Trophoblast cell (in vitro differentiated cells and primary cell): Measurements from ENCODE around the gene RFXANK.

Experiments
- DNase-seq, 2 donors: peaks; one replicate each; pipeline ENCODE4 v3.0.0-alpha.2; 2016
- H2AFZ ChIP-seq: 2 replicates; pipeline ENCODE4 v1.6.1; 2013; ENCODE audit warnings: low read length, moderate library complexity, mild to moderate bottlenecking; ENCODE audit not compliant: insufficient read depth, poor library complexity
- H2AK5ac ChIP-seq: 2 replicates; pipeline ENCODE4 v1.6.1; 2013; ENCODE audit warnings: mild to moderate bottlenecking, low read length
- H2BK120ac ChIP-seq: 2 replicates; pipeline ENCODE4 v1.6.1; 2013; ENCODE audit warnings: low read length, mild to moderate bottlenecking, moderate library complexity; ENCODE audit not compliant: insufficient read depth, poor library complexity
- H2BK12ac ChIP-seq: 2 replicates; pipeline ENCODE4 v1.6.1; 2013; ENCODE audit warnings: mild to moderate bottlenecking, low read length, moderate library complexity
- H2BK5ac ChIP-seq: 2 replicates; pipeline ENCODE4 v1.6.1; 2013; ENCODE audit warnings: low read length, low read depth, moderate library complexity, mild to moderate bottlenecking; ENCODE audit not compliant: poor library complexity
- H3K14ac ChIP-seq: 2 replicates; pipeline ENCODE4 v1.6.1; 2013; ENCODE audit warnings: mild to moderate bottlenecking, low read length
- H3K18ac ChIP-seq: 2 replicates; pipeline ENCODE4 v1.6.1; 2013; ENCODE audit warnings: mild to moderate bottlenecking, low read length
- H3K23ac ChIP-seq: 2 replicates; pipeline ENCODE4 v1.6.1; 2013; ENCODE audit warnings: low read length
- H3K27ac ChIP-seq: 2 replicates; pipeline ENCODE4 v1.5.1; 2013; ENCODE audit warnings: low read depth, mild to moderate bottlenecking, inconsistent platforms, low read length, moderate library complexity
- H3K27me3 ChIP-seq: 2 replicates; pipeline ENCODE4 v1.6.1; 2013; ENCODE audit warnings: inconsistent platforms, mild to moderate bottlenecking, low read length, moderate library complexity; ENCODE audit not compliant: insufficient read depth
- H3K36me3 ChIP-seq, 2 experiments: 1 replicate in 1 of 2; 2 replicates in 1 of 2; pipeline ENCODE4 v1.6.1; 2013; ENCODE audit warnings: low read length in 2 of 2, mild to moderate bottlenecking in 2 of 2, moderate library complexity in 1 of 2; ENCODE audit not compliant: insufficient read depth in 2 of 2, control insufficient read depth in 1 of 2
- H3K4ac ChIP-seq: 2 replicates; pipeline ENCODE4 v1.6.1; 2013; ENCODE audit warnings: low read depth, mild to moderate bottlenecking, low read length, moderate library complexity
- H3K4me1 ChIP-seq, 2 experiments: 1 replicate in 1 of 2; 2 replicates in 1 of 2; pipeline ENCODE4 v1.6.1; 2013; ENCODE audit warnings: low read length in 2 of 2, mild to moderate bottlenecking in 2 of 2, moderate library complexity in 1 of 2; ENCODE audit not compliant: insufficient read depth in 2 of 2, control insufficient read depth in 1 of 2
- H3K4me2 ChIP-seq: 2 replicates; pipeline ENCODE4 v1.6.1; 2013; ENCODE audit warnings: inconsistent platforms, mild to moderate bottlenecking, low read length, moderate library complexity
- H3K4me3 ChIP-seq: 2 replicates; pipeline ENCODE4 v1.5.1; 2013; ENCODE audit warnings: mild to moderate bottlenecking, low read depth, low read length, inconsistent platforms
- H3K79me1 ChIP-seq: one replicate; pipeline ENCODE4 v1.6.1; 2013; ENCODE audit warnings: low read length
- H3K79me2 ChIP-seq: 2 replicates; pipeline ENCODE4 v1.6.1; 2013; ENCODE audit warnings: low read length, mild to moderate bottlenecking; ENCODE audit not compliant: control insufficient read depth, insufficient read depth, poor library complexity
- H3K9ac ChIP-seq: 2 replicates; pipeline ENCODE4 v1.6.1; 2013; ENCODE audit warnings: mild to moderate bottlenecking, low read length
- H3K9me3 ChIP-seq: 2 replicates; pipeline ENCODE4 v1.6.1; 2013; ENCODE audit warnings: low read depth, mild to moderate bottlenecking, control low read depth, inconsistent platforms, low read length; ENCODE audit not compliant: insufficient read depth
- H4K12ac ChIP-seq: 2 replicates; pipeline ENCODE4 v1.6.1; 2013; ENCODE audit warnings: low read depth, mild to moderate bottlenecking, low read length, moderate library complexity
- H4K8ac ChIP-seq: 2 replicates; pipeline ENCODE4 v1.6.1; 2013; ENCODE audit warnings: low read depth, mild to moderate bottlenecking, low read length, moderate library complexity
- H4K91ac ChIP-seq: one replicate; pipeline ENCODE4 v1.6.1; 2013; ENCODE audit warnings: low read depth, mild to moderate bottlenecking, low read length, moderate library complexity
- WGBS: extraction: QIAGEN DNeasy Blood & Tissue Kit; methylation state at CpG from one replicate; pipeline ENCODE4 v1.1.7; 2013; ENCODE audit warnings: missing lambda C conversion rate; ENCODE audit not compliant: insufficient read length, insufficient coverage; ENCODE audit errors: extremely low coverage; 5-methylcytosine and 5-hydroxymethylcytosine counted together

The RFXANK gene

DNA sequence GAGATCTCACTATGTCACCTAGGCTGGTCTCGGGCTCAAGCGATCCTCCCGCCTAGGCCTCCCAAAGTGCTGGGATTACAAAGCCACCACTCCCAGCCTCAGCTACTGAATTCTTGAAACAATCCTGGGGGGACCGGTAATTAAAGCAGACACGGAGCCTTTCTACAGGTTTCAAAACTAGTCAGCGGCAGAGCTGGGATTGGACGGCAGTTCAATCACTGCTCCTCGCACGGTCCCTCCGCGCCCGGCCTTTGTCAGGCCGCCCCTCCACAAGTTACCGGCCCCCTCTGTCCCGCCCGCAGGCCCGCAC lies 335 bp upstream of the RFXANK start:
- Histone ChIP-seq H3K4ac (peak overlapping the region; percentile 84), H2BK12ac (no peak overlapping the region)

DNA sequence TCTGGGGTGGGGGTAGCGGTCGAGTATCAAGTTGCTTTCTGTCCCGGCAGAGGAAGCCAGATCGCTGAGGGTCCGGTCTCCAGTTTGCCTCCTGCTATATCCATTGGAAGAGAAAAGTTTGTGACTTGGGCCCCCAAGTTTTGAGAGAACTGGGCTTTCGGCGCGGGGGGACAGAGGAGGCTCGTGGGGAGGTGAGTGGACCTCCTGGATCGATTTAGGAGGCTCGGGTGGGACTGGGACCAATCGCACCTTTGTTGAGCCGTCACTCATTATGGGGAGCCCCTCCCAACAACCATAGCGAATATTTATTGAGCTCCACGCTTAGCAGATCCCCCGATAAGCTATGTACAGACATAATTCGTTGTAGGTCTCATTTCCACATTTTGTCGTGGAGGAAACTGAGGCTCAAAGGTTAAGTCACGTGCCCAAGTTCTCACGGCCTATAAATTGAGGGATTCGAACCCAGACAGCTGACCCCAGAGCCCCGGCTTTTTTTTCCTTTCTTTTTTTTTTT lies 909 bp downstream of the RFXANK start:
- peak overlapping the region; percentile 76 for H2BK120ac ChIP-seq
- H3K9ac ChIP-seq: peak overlapping the region; percentile 91
- H3K27me3 ChIP-seq: no peaks in the 10 kb centered on the region
- no peak overlapping the region for H3K23ac ChIP-seq
- H2AK5ac ChIP-seq: no peak overlapping the region
- H3K79me1 ChIP-seq: peaks cover 10% of the 10 kb centered on the region
- peaks cover 13% of the 10 kb centered on the region for H3K79me2 ChIP-seq
- H3K36me3 ChIP-seq: peaks cover 19 to 23% of the 10 kb centered on the region in 2 experiments
- H3K18ac ChIP-seq: peak overlapping the region; percentile 92
- peak overlapping the region; percentile 89 for H4K91ac ChIP-seq
- peaks cover 0 to 4% of the 10 kb centered on the region in 2 experiments for H3K4me1 ChIP-seq
- H3K14ac ChIP-seq: peak overlapping the region; percentile 94
- H3K4me2 ChIP-seq: peak overlapping the region; percentile 54
- no peak overlapping the region for H2BK12ac ChIP-seq
- H3K9me3 ChIP-seq: no peaks in the 10 kb centered on the region
- peak overlapping the region; percentile 83 for H3K4me3 ChIP-seq
- no CpG with 5 or more reads among the region's 22 CpGs for WGBS
- H2AFZ ChIP-seq: peak overlapping the region; percentile 91
- peak overlapping the region; percentile 87 for H2BK5ac ChIP-seq
- peak overlapping the region; percentile 65 for H3K4ac ChIP-seq
- DNase-seq: no peak
- peak overlapping the region; percentile 94 for H4K8ac ChIP-seq
- H4K12ac ChIP-seq: peak overlapping the region; percentile 93
- H3K27ac ChIP-seq: no peak overlapping the region

More for the DNA sequence above, 335 bp upstream of the RFXANK start:
- no peak overlapping the region for H3K23ac ChIP-seq
- peak overlapping the region; percentile 92 for H3K9ac ChIP-seq
- H3K27me3 ChIP-seq: no peaks in the 10 kb centered on the region
- peak overlapping the region; percentile 76 for H3K14ac ChIP-seq
- H2BK5ac ChIP-seq: peak overlapping the region; percentile 28
- peaks cover 10% of the 10 kb centered on the region for H3K79me1 ChIP-seq
- no CpG with 5 or more reads among the region's 17 CpGs for WGBS
- H3K9me3 ChIP-seq: no peaks in the 10 kb centered on the region
- peak overlapping the region; percentile 63 for H3K18ac ChIP-seq
- H4K12ac ChIP-seq: peak overlapping the region; percentile 90
- peaks cover 0 to 4% of the 10 kb centered on the region in 2 experiments for H3K4me1 ChIP-seq
- peaks cover 12 to 15% of the 10 kb centered on the region in 2 experiments for H3K36me3 ChIP-seq
- peak overlapping the region; percentile 93 for H3K27ac ChIP-seq
- H3K4me2 ChIP-seq: peak overlapping the region; percentile 85
- H4K91ac ChIP-seq: peak overlapping the region; percentile 61
- peak overlapping the region; percentile 92 for H3K4me3 ChIP-seq
- DNase-seq: no peak
- peak overlapping the region; percentile 20 for H2BK120ac ChIP-seq
- H2AK5ac ChIP-seq: no peak overlapping the region
- H4K8ac ChIP-seq: peak overlapping the region; percentile 97
- H3K79me2 ChIP-seq: peaks cover 13% of the 10 kb centered on the region
- peak overlapping the region; percentile 76 for H2AFZ ChIP-seq

- no CpG with 5 or more reads among the region's 5 CpGs for WGBS
- Histone ChIP-seq H2BK5ac (no peak overlapping the region), H2AK5ac (no peak overlapping the region), H3K4me1 (peaks cover 0 to 4% of the 10 kb centered on the region in 2 experiments), H3K27me3 (no peaks in the 10 kb centered on the region), H3K18ac (no peak overlapping the region), H3K4me2 (no peak overlapping the region), H2BK120ac (no peak overlapping the region), H3K9ac (no peak overlapping the region), H3K36me3 (peaks cover 28 to 32% of the 10 kb centered on the region in 2 experiments), H3K4ac (no peak overlapping the region), H3K23ac (no peak overlapping the region), H3K79me1 (peaks cover 10% of the 10 kb centered on the region), H3K14ac (no peak overlapping the region), H3K27ac (no peak overlapping the region), H3K4me3 (no peak overlapping the region), H3K9me3 (no peaks in the 10 kb centered on the region), H4K91ac (no peak overlapping the region), H2AFZ (no peak overlapping the region), H4K8ac (no peak overlapping the region), H3K79me2 (peaks cover 13% of the 10 kb centered on the region), H2BK12ac (no peak overlapping the region), H4K12ac (no peak overlapping the region)
- DNase-seq: no peak
Observed at GRCh38 chr19:19193926-19194325, 1.9 kb downstream of the RFXANK start.

GRCh38 chr19:19201697-19202630 lies 9.9 kb downstream of the RFXANK start:
- peak overlapping the region; percentile 6 for H3K9ac ChIP-seq
- peaks cover 5% of the 10 kb centered on the region for H3K79me1 ChIP-seq
- no peak for DNase-seq
- H2BK5ac ChIP-seq: no peak overlapping the region
- H3K79me2 ChIP-seq: peaks cover 5% of the 10 kb centered on the region
- no peak overlapping the region for H2BK12ac ChIP-seq
- H3K27me3 ChIP-seq: no peaks in the 10 kb centered on the region
- H4K91ac ChIP-seq: no peak overlapping the region
- H3K4me2 ChIP-seq: peak overlapping the region; percentile 88
- peaks cover 2% of the 10 kb centered on the region for H3K9me3 ChIP-seq
- no peak overlapping the region for H4K12ac ChIP-seq
- peak overlapping the region; percentile 88 for H4K8ac ChIP-seq
- H2AK5ac ChIP-seq: no peak overlapping the region
- no peak overlapping the region for H3K18ac ChIP-seq
- H3K4ac ChIP-seq: no peak overlapping the region
- WGBS: no CpG with 5 or more reads among the region's 19 CpGs
- no peak overlapping the region for H2BK120ac ChIP-seq
- H2AFZ ChIP-seq: no peak overlapping the region
- no peak overlapping the region for H3K27ac ChIP-seq
- H3K4me3 ChIP-seq: peak overlapping the region; percentile 67
- H3K14ac ChIP-seq: no peak overlapping the region
- H3K36me3 ChIP-seq: peaks cover 30 to 33% of the 10 kb centered on the region in 2 experiments
- peaks cover 5 to 7% of the 10 kb centered on the region in 2 experiments for H3K4me1 ChIP-seq
- no peak overlapping the region for H3K23ac ChIP-seq
